ENCODE data around the gene ZNF217.
"Not testable (repeated sequence)": the region's sequence is repeated elsewhere in the genome, so short reads cannot be mapped to it uniquely, and the experiment has no call there.

Gene ZNF217

DNA sequence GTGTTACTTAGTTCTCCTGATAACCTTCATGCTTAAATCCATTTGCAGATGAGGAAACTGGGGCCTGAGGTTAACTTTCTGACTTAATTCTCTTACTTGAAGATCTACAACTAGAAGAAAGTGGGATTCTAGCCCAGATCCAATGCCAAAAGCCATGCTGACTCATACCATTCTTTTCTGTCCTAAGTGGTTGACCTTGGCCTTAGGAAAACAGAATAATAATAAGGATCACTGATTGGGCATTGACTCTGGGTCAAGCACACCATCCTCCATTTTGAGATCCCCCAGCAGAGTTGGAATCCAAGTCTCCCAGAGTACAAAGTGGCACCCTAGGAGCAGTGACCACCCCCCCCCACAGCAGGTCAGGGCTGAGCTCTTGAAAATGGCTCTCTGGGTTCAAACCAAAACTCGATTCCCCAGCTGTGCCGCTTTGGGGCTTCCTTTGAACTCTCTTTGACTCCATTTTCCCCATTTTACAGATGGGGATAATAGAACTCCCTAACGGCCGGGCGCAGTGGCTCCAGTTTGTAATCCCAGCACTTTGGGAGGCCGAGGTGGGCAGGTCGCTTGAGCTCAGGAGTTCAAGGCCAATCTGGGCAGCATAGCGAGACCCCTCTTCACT is 12.8 kb upstream of the ZNF217 start:
- Histone ChIP-seq H3K27ac (ENCODE audit: low read length) (no peak overlapping the region), H2AFZ (ENCODE audit: low read depth, low read length) (no peak overlapping the region), H3K79me2 (ENCODE audit: low read length) (no peaks in the 10 kb centered on the region)

GRCh38 chr20:53605401-53605800 is 11.8 kb upstream of the ZNF217 start:
- H3K4me1 ChIP-seq (ENCODE audit: low read length): peaks cover 13% of the 10 kb centered on the region
- H2AFZ ChIP-seq (ENCODE audit: low read depth, low read length); H3K4me2 ChIP-seq (ENCODE audit: low read length); H3K9ac ChIP-seq (ENCODE audit: low read length); H3K4me3 ChIP-seq (ENCODE audit: low read length); H3K27me3 ChIP-seq (ENCODE audit: low read depth, low read length); H3K36me3 ChIP-seq (replicated peaks; ENCODE audit: low read depth, low read length); H3K9me3 ChIP-seq (ENCODE audit: insufficient read depth, low read length); H3K27ac ChIP-seq (ENCODE audit: low read length); H4K20me1 ChIP-seq (ENCODE audit: insufficient read depth, low read length); H3K79me2 ChIP-seq (ENCODE audit: low read length): not testable (repeated sequence)

More for the DNA sequence above, 12.8 kb upstream of the ZNF217 start:
- H3K9ac ChIP-seq (ENCODE audit: low read length): no peak overlapping the region
- H3K9me3 ChIP-seq (ENCODE audit: insufficient read depth, low read length): no peaks in the 10 kb centered on the region
- H4K20me1 ChIP-seq (ENCODE audit: insufficient read depth, low read length): no peaks in the 10 kb centered on the region
- H3K4me3 ChIP-seq (ENCODE audit: low read length): no peak overlapping the region
- peaks cover 16% of the 10 kb centered on the region for H3K4me1 ChIP-seq (ENCODE audit: low read length)
- H3K4me2 ChIP-seq (ENCODE audit: low read length): no peak overlapping the region
- no peaks in the 10 kb centered on the region for H3K27me3 ChIP-seq (ENCODE audit: low read depth, low read length)
- TF ChIP-seq, protein P1, sequence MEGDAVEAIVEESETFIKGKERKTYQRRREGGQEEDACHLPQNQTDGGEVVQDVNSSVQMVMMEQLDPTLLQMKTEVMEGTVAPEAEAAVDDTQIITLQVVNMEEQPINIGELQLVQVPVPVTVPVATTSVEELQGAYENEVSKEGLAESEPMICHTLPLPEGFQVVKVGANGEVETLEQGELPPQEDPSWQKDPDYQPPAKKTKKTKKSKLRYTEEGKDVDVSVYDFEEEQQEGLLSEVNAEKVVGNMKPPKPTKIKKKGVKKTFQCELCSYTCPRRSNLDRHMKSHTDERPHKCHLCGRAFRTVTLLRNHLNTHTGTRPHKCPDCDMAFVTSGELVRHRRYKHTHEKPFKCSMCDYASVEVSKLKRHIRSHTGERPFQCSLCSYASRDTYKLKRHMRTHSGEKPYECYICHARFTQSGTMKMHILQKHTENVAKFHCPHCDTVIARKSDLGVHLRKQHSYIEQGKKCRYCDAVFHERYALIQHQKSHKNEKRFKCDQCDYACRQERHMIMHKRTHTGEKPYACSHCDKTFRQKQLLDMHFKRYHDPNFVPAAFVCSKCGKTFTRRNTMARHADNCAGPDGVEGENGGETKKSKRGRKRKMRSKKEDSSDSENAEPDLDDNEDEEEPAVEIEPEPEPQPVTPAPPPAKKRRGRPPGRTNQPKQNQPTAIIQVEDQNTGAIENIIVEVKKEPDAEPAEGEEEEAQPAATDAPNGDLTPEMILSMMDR (IDR thresholded peaks at IDR 0.05; ENCODE audit: low read depth, low read length): no peak
- no peak for TF ChIP-seq EZH2phosphoT487 (IDR thresholded peaks at IDR 0.05; ENCODE audit: low read depth)
- no peaks in the 10 kb centered on the region for H3K36me3 ChIP-seq (replicated peaks; ENCODE audit: low read depth, low read length)

DNA sequence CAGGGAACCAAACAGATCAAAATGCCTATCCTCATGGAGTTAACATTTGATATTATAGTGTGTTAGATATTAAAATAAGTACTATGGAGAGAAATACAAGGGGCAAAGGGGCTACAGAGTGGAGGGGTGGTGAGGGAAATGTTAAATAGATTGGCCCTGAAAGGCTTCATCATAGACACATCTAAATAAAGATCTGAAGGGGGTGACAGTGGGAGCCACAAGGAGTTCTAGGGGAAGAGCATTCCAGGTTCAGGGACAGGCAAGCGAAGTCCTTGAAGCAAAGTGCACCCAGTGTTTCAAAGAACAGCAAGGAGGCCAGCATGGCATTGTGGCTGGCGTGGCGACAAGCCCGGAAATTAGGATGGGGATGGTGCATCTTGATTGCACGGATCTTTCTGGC is 11.2 kb upstream of the ZNF217 start:
- H3K36me3 ChIP-seq (replicated peaks; ENCODE audit: low read depth, low read length); H3K9me3 ChIP-seq (ENCODE audit: insufficient read depth, low read length); H3K4me3 ChIP-seq (ENCODE audit: low read length); H3K27me3 ChIP-seq (ENCODE audit: low read depth, low read length); H3K27ac ChIP-seq (ENCODE audit: low read length); H3K9ac ChIP-seq (ENCODE audit: low read length); H3K4me1 ChIP-seq (ENCODE audit: low read length); H2AFZ ChIP-seq (ENCODE audit: low read depth, low read length); H4K20me1 ChIP-seq (ENCODE audit: insufficient read depth, low read length); H3K4me2 ChIP-seq (ENCODE audit: low read length); H3K79me2 ChIP-seq (ENCODE audit: low read length): not testable (repeated sequence)

GRCh38 chr20:53602661-53603060 is 9.0 kb upstream of the ZNF217 start:
- no peak overlapping the region for H3K9ac ChIP-seq (ENCODE audit: low read length)
- no peak overlapping the region for H3K4me3 ChIP-seq (ENCODE audit: low read length)
- no peaks in the 10 kb centered on the region for H3K27me3 ChIP-seq (ENCODE audit: low read depth, low read length)

GRCh38 chr20:53599910-53600632 is 6.4 kb upstream of the ZNF217 start:
- no peak overlapping the region for H3K27ac ChIP-seq (ENCODE audit: low read length)
- H2AFZ ChIP-seq (ENCODE audit: low read depth, low read length): no peak overlapping the region
- no peaks in the 10 kb centered on the region for H3K9me3 ChIP-seq (ENCODE audit: insufficient read depth, low read length)
- no peak for TF ChIP-seq EZH2phosphoT487 (IDR thresholded peaks at IDR 0.05; ENCODE audit: low read depth)
- TF ChIP-seq, protein P1 (IDR thresholded peaks at IDR 0.05; ENCODE audit: low read depth, low read length): no peak
- no peak overlapping the region for H3K4me2 ChIP-seq (ENCODE audit: low read length)
- no peaks in the 10 kb centered on the region for H3K27me3 ChIP-seq (ENCODE audit: low read depth, low read length)
- H3K9ac ChIP-seq (ENCODE audit: low read length): no peak overlapping the region
- H3K4me1 ChIP-seq (ENCODE audit: low read length): peaks cover 15% of the 10 kb centered on the region
- no peak overlapping the region for H3K4me3 ChIP-seq (ENCODE audit: low read length)
- no peaks in the 10 kb centered on the region for H3K79me2 ChIP-seq (ENCODE audit: low read length)
- no peaks in the 10 kb centered on the region for H4K20me1 ChIP-seq (ENCODE audit: insufficient read depth, low read length)
- H3K36me3 ChIP-seq (replicated peaks; ENCODE audit: low read depth, low read length): no peaks in the 10 kb centered on the region

More at GRCh38 chr20:53602661-53603060, 9.0 kb upstream of the ZNF217 start:
- TF ChIP-seq, protein P1 (IDR thresholded peaks at IDR 0.05; ENCODE audit: low read depth, low read length): no peak
- TF ChIP-seq EZH2phosphoT487 (IDR thresholded peaks at IDR 0.05; ENCODE audit: low read depth): no peak
- Histone ChIP-seq H2AFZ (ENCODE audit: low read depth, low read length) (no peak overlapping the region), H3K4me2 (ENCODE audit: low read length) (no peak overlapping the region), H3K36me3 (replicated peaks; ENCODE audit: low read depth, low read length) (no peaks in the 10 kb centered on the region), H3K9me3 (ENCODE audit: insufficient read depth, low read length) (no peaks in the 10 kb centered on the region), H3K27ac (ENCODE audit: low read length) (no peak overlapping the region), H4K20me1 (ENCODE audit: insufficient read depth, low read length) (no peaks in the 10 kb centered on the region), H3K4me1 (ENCODE audit: low read length) (peaks cover 12% of the 10 kb centered on the region), H3K79me2 (ENCODE audit: low read length) (no peaks in the 10 kb centered on the region)

Measured in OCI-LY3 (cell line).